NB4 (cell line): ENCODE data around the gene AJUBA.

Source experiments
- TF ChIP-seq, protein P1 (sequence below): IDR thresholded peaks from 2 replicates; pipeline ENCODE4 v1.6.1; 2011; ENCODE audit warnings: low read depth, low read length
- TF ChIP-seq, protein P2 (sequence below): IDR thresholded peaks from one replicate; pipeline ENCODE4 v1.5.1; 2012; ENCODE audit warnings: low read depth, low read length

DNA sequence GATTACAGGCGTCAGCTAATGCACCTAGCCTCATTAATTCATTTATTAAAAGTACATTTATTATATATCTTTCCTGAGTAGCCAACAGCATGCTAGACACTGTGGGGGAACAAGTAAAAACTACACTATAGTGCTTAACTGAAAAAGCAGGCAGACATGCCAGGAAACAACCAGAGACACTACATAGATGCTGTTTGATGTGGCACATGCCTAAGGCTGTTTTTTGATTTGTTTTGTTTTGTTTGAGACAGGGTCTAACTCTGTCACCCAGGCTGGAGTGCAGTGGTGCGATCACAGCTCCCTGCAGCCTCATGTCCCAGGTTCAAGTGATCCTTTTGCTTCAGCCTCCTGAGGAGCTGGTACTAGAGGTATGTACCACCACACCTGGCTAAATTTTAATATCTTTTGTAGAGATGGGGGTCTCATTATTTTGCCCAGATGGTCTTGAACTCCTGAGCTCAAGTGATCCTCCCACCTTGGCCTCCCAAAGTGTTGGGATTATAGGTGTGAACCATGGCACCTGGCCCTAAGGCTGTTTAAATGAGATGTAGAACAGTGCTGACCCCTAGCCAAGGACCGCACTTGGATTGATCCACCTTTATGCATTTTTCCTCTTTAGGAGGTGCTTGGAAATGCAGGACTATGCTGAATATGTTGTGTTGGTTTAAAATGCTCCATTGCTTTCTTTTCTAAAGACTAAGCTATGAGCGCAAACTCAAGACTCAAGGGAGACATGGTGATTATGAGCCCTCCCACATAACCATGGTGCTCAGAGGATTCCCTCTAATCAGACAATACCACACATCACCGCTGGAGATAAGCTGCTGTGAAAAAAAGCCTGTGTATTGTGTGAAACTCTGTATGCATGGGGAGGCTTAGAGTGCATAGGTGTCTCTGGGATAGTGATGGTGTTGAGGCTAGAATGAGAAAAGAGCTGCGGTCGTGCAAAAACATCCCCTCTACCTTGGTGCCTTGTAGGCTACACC lies 38.1 kb upstream of the AJUBA start:
- TF ChIP-seq, protein P1, sequence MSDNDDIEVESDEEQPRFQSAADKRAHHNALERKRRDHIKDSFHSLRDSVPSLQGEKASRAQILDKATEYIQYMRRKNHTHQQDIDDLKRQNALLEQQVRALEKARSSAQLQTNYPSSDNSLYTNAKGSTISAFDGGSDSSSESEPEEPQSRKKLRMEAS: no peak
- TF ChIP-seq, protein P2, sequence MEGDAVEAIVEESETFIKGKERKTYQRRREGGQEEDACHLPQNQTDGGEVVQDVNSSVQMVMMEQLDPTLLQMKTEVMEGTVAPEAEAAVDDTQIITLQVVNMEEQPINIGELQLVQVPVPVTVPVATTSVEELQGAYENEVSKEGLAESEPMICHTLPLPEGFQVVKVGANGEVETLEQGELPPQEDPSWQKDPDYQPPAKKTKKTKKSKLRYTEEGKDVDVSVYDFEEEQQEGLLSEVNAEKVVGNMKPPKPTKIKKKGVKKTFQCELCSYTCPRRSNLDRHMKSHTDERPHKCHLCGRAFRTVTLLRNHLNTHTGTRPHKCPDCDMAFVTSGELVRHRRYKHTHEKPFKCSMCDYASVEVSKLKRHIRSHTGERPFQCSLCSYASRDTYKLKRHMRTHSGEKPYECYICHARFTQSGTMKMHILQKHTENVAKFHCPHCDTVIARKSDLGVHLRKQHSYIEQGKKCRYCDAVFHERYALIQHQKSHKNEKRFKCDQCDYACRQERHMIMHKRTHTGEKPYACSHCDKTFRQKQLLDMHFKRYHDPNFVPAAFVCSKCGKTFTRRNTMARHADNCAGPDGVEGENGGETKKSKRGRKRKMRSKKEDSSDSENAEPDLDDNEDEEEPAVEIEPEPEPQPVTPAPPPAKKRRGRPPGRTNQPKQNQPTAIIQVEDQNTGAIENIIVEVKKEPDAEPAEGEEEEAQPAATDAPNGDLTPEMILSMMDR: no peak
